ENCODE results near the gene SLC16A10. TPM values are rescaled to one million over a fixed set of nuclear protein-coding genes. Genes with fewer than 3 reads are reported as not detected.
"Not testable (repeated sequence)": the region's sequence is repeated elsewhere in the genome, so short reads cannot be mapped to it uniquely, and the experiment has no call there.

SLC16A10 gene
- polyA plus RNA-seq, 1 experiment, result not detected

DNA sequence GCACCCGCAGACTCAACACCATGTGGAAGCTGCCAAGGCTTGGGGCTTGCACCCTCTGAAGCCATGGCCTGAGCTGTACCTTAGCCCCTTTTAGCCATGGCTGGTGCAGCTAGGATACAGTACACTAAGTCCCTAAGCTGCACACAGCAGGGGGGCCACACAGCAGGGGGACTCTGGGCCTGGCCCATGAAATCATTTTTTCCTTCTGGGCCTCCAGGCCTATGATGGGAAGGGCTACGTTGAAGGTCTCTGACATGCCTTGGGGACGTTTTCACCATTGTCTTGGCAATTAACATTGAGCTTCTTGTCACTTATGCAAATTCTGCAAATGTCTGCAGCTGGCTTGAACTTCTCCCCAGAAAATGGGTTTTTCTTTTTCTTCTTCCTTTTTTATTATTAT lies 103.3 kb downstream of the SLC16A10 start:
- Histone ChIP-seq H3K4me3 (ENCODE audit: low read depth, low read length) (no peak overlapping the region), H3K27me3 (ENCODE audit: control insufficient read depth, insufficient read depth, low read length) (peaks cover 2% of the 10 kb centered on the region), H3K36me3 (ENCODE audit: control insufficient read depth, insufficient read depth, low read length) (no peaks in the 10 kb centered on the region)
- no peak for DNase-seq (ENCODE audit: low read depth)
- POLR2A ChIA-PET, result interaction anchor here (0.6 kb wide), 1 partner anchor 132 kb away, joined by 3 read pairs; no protein-coding TSS in a partner anchor
- CTCF ChIA-PET, result no interaction called here
- no peak for TF ChIP-seq CTCF (IDR thresholded peaks at IDR 0.05; ENCODE audit: insufficient read depth, low read depth, low read length)

DNA sequence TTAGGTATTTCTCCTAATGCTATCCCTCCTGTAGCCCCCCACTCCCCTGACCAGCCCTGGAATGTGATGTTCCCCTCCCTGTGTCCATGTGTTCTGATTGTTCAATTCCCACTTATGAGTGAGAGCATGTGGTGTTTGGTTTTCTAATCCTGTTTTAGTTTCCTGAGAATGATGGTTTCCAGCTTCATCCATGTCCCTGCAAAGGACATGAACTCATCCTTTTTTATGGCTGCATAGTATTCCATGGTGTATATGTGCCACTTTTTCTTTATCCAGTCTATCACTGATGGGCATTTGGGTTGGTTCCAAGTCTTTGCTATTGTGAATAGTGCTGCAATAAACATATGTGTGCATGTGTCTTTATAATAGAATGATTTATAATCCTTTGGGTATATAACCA lies 103.8 kb downstream of the SLC16A10 start:
- H3K4me3 ChIP-seq (ENCODE audit: low read depth, low read length); H3K27me3 ChIP-seq (ENCODE audit: control insufficient read depth, insufficient read depth, low read length); CTCF ChIA-PET; DNase-seq (ENCODE audit: low read depth); H3K36me3 ChIP-seq (ENCODE audit: control insufficient read depth, insufficient read depth, low read length): not testable (repeated sequence)
- POLR2A ChIA-PET, result interaction anchor here (0.6 kb wide), 1 partner anchor 133 kb away, joined by 3 read pairs; no protein-coding TSS in a partner anchor

DNA sequence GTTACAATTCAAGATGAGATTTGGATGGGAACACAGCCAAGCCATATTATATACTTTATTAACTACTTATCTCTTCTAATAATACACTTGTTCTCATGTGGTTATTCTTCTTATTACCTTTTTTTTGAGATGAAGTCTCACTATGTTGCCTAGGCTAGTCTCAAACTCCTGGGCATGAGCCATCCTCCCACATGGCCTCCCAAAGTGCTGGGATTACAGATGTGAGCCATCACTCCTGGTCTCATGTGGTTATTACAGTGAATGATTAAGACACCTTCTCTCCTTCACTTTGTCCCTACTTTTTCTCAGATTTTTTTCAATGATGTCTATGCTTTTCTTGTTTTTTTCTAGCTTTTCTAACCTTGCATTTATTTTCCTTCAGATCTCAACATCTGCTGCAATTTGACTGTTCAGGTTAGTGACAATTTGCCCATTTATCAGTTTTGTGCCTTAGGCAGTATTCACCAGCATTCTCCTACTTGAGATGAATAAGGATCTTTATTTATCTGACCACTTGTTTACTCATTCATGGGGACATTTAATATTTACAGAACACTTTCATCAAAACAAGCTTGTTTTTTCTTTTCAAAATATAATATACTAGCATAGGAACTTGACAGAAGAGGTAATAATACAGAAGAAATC lies 105.7 kb downstream of the SLC16A10 start:
- H3K4me3 ChIP-seq (ENCODE audit: low read depth, low read length), result no peak overlapping the region
- H3K36me3 ChIP-seq (ENCODE audit: control insufficient read depth, insufficient read depth, low read length), result no peaks in the 10 kb centered on the region
- H3K27me3 ChIP-seq (ENCODE audit: control insufficient read depth, insufficient read depth, low read length), result no peaks in the 10 kb centered on the region; the same call in 1 of the 2 replicates
- ChIA-PET POLR2A (no interaction called here), CTCF (no interaction called here)
- no peak for DNase-seq (ENCODE audit: low read depth)
- TF ChIP-seq CTCF (IDR thresholded peaks at IDR 0.05; ENCODE audit: insufficient read depth, low read depth, low read length), result no peak

- no peaks in the 10 kb centered on the region for H3K27me3 ChIP-seq (ENCODE audit: control insufficient read depth, insufficient read depth, low read length)
- ChIA-PET POLR2A (no interaction called here), CTCF (interaction anchor here (1.3 kb wide), 1 partner anchor 10 kb away, joined by 3 read pairs; no protein-coding TSS in a partner anchor)
- H3K36me3 ChIP-seq (ENCODE audit: control insufficient read depth, insufficient read depth, low read length), result no peaks in the 10 kb centered on the region
- no peak for DNase-seq (ENCODE audit: low read depth)
- TF ChIP-seq CTCF (IDR thresholded peaks at IDR 0.05; ENCODE audit: insufficient read depth, low read depth, low read length), result no peak
- H3K4me3 ChIP-seq (ENCODE audit: low read depth, low read length), result no peak overlapping the region
Observed at GRCh38 chr6:111195656-111196055, 108.4 kb downstream of the SLC16A10 start.

GRCh38 chr6:111198841-111199240 lies 111.5 kb downstream of the SLC16A10 start:
- DNase-seq (ENCODE audit: low read depth), result no peak
- ChIA-PET POLR2A (no interaction called here), CTCF (interaction anchor here (1.6 kb wide), 1 partner anchor 142 kb away, joined by 3 read pairs; no protein-coding TSS in a partner anchor)
- H3K27me3 ChIP-seq (ENCODE audit: control insufficient read depth, insufficient read depth, low read length), result no peaks in the 10 kb centered on the region
- TF ChIP-seq CTCF (IDR thresholded peaks at IDR 0.05; ENCODE audit: insufficient read depth, low read depth, low read length), result no peak
- no peak overlapping the region for H3K4me3 ChIP-seq (ENCODE audit: low read depth, low read length)
- H3K36me3 ChIP-seq (ENCODE audit: control insufficient read depth, insufficient read depth, low read length), result no peaks in the 10 kb centered on the region

GRCh38 chr6:111199935-111200334 lies 112.6 kb downstream of the SLC16A10 start:
- Histone ChIP-seq H3K27me3 (ENCODE audit: control insufficient read depth, insufficient read depth, low read length) (no peaks in the 10 kb centered on the region), H3K36me3 (ENCODE audit: control insufficient read depth, insufficient read depth, low read length) (no peaks in the 10 kb centered on the region), H3K4me3 (ENCODE audit: low read depth, low read length) (no peak overlapping the region)
- POLR2A ChIA-PET, result no interaction called here
- no peak for TF ChIP-seq CTCF (IDR thresholded peaks at IDR 0.05; ENCODE audit: insufficient read depth, low read depth, low read length)
- no peak for DNase-seq (ENCODE audit: low read depth)
- CTCF ChIA-PET, result interaction anchor here (1.0 to 1.6 kb wide), 3 partner anchors 10 to 143 kb away, joined by 3 read pairs; no protein-coding TSS in a partner anchor

Data from BJ (cell line).